EL (cell line): Measurements from ENCODE around the gene FBLN1.

Source experiments
- DNase-seq: peaks from one replicate; pipeline ENCODE4 v3.0.0-alpha.2; 2016

Gene FBLN1

DNA sequence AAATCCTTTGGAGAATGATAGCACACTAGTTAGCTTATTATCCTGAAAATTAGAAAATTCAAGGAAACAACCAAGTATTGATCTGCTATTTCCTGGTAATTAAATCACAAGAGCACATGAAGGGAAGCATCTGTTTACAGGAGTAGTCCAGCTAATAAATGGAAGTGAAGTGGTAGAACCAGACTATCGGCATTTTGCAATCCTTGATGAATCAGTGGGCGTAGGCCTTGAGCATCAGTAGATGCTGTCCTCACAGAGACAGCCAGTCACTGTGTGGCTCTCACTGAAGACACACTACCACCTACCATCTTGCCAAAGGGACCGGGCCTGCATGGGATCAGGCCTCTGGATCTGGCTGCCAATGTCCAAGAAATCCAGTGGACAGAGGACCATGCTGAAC, 69.8 kb downstream of the FBLN1 start:
- DNase-seq = no peak

DNA sequence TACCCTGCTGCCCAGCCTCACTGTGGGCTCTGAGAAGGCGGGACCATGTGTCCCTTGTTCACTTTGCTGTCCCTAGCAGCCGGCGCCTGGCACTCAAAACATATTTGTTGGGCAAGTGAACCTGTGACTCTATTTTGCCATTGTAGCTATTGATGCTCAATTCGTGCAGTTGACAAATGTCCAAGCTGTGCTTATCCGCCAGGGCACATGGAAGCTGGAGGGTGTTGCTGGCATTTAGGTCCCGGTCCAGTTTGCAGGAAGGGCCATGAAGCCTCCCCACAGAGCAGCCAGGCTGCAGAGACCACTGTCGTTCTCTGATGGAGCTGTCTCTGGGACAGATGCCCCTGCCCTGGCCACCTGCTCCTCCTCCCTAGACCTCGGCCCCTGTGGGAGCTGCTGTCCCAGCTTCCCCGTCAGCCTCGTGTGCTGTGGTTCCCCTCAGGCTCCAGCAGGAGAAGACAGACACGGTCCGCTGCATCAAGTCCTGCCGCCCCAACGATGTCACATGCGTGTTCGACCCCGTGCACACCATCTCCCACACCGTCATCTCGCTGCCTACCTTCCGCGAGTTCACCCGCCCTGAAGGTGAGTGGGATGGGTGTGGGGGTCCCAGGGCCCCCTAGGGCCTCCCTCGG, 71.5 kb downstream of the FBLN1 start:
- DNase-seq = no peak

DNA sequence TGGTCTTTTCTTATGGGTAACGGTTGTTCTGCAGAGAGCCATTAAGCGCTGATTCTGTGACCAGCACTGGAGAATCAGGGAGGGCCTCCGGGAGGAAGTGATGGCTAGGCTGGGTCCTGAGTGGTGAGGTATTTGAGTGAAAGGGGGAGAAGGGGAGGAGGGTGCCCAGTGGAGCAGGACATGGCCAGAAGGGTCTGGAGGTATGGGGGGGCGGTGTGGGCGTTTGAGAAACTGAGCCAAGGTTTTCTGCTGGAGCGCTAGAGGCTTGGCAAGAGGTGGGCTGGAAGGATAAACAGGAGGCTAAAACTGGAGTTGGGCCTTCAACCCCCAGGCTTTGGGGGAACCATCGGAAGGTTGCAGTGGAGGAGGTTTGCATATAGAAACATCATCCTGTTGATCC, 72.5 kb downstream of the FBLN1 start:
- no peak for DNase-seq

DNA sequence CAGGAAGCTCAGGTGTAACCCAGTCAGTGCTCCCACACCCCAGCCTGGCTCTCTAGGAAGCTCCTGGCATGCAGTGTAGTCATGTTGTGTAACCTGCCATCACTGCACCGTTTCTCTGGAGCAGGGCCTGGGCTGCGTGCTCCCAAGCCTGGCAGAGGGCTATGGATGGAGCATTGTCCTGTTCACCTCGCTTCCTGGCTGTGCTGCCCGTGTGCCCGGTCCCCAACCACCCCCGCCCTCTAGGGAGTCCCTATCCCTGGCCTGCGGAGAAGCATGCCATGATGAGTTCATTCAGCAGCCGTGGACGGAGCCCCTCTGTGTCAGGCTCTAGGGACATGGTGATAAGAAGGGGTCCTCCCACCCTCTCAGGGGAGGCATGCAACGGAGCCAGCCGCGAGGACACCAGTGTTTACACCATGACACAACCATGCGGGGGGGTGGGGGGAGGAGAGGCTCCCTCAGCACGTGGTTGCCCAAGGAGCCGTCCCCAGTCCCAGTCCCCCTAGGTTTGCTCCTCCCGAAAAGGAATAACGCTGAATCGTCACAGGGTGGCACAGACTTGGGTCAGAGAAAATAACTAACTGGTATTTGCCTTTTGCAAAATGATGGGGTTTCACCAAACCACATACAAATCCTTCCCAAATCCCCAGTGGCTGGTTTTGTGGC, 73.1 kb downstream of the FBLN1 start:
- DNase-seq = no peak

DNA sequence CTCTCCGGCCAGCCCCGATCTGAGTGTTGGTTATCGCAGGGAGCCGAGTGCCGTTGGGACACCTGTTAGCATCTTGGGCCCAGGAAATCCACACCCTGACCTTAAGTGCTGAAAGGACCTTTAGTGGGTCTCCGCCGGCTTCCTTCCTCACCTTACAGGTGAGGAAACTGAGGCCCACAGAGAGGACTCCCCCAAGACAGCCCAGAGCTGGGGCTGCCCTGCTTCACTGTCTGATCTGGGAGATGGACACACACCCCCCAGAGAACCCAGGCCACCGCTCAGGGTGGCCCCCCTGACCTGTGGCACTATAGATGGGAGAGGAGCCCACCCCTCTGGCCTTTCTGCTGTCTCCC, 73.6 kb downstream of the FBLN1 start:
- DNase-seq = no peak

DNA sequence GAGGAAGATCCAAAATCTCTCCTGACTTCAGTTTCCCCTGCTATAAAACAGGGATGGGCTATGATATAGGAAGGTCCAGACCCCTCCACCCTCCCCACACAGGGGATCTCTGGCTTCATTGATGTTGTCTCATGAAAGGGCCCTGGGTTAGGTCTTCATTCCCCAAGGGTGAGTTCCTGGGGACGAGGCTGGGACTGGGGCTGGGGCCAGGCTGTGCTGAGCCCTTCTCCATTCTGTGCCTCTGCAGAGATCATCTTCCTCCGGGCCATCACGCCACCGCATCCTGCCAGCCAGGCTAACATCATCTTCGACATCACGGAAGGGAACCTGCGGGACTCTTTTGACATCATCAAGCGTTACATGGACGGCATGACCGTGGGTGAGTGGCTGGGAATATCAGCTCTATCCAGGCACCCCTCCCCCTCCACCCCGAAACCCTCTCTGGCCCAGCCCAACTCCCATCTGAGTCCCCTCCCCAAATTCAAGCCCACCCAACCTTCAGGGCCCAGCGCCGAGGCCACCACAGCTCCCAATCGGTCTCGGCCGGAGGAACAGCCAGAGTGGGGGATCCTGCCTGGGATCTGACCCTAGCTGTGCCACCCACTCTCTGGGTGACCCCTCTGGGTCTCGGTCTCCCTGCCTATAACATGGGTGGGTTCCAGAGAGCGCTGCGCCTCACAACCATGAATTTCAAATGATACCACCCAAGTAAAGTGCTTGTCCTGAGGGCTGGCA, 74.2 kb downstream of the FBLN1 start:
- DNase-seq = no peak

DNA sequence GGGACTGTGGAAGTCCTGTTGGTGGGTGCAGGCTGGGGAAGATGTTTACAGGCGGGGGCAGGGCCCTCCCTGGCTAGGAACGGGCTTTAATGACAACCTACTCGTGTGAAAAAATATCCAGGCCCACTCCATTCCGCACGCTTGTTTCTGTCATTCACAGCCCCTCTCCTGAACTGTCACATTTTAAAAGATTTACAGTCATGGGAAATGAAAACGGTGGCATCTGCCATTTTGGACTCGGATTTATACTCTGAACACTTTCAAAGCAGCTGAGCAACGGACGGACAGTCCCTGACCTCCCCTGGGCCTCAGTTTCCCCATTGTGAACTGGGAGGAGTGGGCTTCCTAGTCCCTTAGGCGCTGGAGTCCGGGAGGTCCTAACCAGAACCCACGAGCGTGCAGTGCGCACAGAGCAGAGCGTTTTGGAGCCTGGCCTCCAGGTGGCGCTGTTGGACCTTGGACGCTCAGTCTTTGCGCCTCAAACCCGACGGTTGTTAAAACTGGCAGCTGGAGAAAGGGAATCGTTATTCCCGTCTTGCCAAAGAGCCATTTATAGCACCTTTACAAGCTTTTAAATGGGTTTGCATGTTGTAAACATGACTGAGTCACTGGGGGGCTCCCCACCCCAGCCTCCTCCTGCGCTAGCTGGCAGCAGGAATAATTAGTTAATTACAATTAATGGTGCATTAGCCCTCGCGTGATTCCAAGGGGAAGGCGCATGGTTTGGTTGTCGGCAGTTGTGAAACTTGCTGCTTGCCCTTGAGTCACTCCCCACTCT, 75.3 kb downstream of the FBLN1 start:
- DNase-seq = peak; percentile 76

DNA sequence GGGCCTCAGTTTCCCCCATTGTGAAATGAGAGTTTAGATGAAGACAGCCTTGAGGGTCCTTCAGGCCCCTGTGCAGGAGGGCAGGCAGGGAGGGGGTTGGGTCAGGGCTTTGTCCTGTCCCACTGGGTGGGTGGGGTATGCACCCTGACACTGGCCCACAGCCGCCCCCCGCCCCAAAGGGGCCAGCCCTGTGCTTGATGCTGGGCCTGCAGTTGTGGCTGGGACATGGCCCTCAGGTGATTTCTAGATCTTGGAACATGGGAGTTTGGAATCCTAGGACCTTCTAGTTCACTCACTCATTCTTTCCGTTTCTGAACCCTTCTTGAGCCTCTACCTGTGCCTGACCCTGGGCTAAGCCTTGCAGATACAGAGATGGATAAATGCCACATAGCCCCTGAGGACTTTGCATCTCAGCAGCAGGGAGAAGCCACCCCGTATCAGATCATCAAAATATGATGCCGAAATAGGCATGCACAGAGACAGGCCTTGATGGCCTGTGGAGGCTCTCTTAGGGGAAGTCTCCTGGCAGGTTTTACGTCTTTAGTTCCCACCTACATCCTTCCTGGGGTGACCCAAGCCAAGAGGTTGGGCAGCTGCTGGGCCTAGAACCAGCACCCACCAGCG, 76.0 kb downstream of the FBLN1 start:
- DNase-seq = no peak

DNA sequence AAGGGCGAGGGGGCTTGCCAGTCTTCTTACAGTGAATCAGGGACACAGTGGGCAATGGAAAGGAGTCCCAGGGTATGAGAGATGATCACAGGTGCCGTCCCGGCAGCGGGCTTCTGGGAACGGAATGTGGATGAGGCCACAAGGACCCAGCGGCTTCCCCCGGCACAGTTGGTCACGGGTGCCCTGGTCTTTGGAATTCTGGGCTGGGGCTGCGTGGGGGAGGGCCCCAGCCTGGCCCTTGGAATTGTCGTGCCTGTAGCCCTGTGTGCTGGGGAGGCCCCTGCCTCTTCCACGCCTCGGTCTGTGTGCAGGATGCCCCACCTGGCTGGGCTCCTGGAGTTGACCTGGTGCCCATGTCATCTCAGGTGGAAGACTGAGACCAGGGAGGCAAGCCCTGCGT, 76.6 kb downstream of the FBLN1 start:
- DNase-seq = no peak

DNA sequence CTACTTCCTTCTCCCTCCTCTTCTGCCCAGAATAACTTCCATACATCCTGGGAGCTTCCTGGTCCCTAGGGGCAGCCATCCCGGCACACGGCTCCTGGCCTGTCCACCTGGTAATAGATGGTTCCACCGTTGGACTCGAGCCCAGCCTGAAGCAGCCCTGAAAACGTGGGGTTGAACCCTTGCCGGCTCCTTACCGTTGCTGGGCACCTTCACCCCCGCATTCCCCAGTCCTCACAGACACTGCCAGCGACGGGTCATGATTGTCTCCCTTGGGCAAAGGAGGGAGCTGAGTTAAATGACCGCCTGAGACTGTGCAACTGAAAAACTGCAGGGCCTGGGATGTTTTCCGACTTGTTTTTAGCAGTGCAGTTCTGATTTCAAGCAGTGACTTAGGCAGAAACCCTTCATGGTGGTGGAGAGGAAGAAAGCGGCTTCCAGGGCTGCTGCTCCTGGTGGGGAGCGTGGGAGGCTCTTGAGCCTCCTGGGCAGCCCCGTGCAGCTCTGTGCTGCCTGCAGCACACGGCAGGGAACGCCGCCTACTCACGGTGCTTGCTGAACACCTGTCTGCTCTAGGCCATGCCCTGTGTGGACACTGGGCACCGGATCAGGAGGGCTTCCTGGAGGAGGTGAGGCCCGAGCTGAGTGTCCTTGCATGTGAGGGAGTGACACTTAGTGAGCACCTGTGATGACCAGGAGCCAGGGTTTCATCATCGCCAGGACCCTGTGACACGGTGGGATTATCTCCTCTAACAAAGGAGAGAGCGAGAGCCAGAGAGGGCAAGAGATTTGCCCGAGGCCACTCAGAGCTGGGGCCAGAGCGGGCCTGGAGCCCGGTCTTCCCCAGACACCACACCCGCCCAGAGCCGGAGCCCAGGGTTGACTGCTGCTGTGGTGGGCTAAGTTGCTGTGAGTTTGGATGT, 77.4 kb downstream of the FBLN1 start:
- DNase-seq = no peak

DNA sequence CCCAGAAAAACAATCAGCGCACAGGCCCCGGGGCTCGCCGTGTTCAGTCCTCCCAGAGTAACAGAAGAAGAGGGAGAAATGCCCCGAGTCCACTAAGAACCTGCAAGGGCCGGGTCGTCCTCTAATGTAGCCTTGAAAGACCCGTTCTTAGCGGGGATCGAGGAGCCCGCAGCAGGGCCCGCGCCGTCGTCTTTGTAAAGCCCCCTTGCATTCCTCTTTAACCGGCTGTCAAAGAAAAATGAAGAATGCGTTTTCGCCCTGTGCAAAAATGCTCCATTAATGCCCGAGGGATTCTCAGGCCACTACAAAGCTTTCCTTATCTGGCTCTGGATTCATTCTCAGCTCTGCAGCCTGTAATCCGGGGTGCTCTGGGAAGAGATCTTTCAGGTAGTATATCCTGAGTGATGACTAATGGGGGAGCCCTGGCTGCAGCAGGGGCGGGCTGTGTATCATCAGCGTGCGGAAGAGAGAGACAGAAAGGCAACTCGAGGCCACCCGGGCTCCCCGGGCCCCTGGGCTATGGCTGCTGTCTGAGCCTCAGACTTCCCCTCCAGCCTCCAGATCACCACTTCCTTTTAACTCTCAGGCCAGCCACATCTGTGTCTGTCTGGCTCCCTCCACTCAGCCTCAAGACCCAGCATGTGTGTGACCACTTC, 78.2 kb downstream of the FBLN1 start:
- no peak for DNase-seq

DNA sequence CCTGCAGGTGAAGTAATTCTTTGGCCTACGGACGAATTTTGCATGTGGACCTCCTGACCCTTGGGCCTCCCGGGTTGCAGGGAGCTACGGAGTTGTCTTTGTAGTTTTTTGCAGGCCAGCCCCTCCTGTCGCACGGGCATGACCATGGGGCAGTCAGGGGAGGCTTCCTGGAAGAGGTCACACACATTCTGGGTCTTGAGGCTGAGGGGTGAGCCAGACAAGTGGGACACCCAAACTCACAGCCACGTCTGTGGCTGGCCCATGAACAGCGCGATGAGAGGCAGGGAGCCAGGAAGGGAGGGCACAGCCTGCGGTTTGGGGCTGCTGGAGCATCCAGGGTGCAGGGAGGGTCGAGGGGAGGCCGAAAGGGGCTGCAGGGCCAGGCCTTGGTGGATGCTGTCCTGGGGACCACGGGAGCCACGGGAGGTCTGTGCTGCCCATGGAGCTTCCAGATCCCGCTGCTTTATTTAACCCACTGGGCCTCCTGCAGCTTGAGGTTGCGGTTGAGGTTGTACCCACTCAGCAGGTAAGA, 78.9 kb downstream of the FBLN1 start:
- DNase-seq = no peak

DNA sequence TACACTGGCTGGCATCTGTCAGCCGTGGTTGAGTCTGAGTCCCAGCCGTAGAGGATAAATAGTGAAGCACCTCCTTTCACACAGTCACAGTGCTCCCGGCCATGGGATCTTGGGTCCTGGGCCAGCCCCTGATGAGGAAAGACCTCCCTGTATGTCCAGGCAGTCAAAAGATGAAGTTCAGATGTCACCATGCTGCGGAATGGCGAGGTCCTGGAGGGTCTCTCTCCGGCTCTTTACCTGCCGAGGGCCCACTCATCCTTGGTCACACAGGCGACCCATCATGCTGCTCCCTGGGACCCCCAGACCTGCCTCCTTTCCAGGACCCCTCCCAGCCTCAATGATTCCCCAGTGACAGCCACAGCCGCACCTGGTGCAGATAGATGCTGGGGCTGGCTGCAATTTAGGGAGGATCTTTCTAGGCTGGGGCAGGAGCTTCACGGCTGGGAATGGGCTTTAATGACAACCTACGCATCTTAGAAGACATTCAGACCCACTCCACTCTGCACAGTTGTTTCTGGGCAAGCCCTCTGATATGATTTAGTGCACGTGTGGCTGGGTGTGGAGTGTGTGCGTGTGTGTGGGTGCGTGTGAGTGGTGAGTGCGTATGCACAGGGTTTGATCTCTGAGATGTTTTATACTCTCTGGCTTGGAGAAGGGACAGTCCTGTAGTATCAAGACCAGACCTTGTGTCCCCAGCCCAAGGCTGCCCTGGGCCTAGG, 79.7 kb downstream of the FBLN1 start:
- DNase-seq = no peak

DNA sequence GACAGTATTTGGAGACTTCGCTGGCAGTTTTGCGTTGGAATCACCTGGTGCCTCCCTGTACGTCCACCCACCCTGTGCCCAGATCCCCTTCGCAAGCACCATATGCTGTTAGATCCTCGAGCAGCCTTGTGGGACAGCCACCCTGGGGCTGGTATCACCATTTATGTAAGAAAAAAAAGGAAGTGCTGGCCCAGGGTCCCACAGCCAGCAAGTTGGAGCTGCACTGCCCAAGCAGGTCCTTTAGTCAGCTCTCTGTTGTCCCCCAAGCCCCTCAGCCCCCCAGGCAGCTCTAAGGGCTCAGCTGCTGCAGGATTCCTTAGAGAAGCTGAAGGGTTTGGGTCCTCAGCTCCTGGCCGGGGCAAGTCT, 80.3 kb downstream of the FBLN1 start:
- no peak for DNase-seq

DNA sequence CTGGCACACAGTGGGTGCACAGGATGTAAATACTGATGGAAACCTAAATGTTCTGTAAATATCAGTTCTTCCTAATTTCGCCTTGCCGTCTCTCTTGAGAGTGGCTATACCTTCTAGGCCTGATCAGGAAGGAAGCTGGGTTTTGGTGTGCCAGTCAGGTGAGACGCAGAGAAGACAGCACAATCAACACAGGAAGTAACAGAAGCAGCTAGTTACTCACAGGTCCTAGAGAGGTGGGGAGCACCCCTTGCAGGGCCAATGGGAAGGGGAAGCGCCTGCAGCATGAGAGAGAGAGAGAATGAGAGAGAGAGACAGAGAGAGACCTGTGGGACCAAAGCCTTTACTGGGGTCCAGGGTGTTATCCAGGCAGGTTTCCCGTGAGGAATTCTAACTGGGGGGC, 80.8 kb downstream of the FBLN1 start:
- DNase-seq = no peak

DNA sequence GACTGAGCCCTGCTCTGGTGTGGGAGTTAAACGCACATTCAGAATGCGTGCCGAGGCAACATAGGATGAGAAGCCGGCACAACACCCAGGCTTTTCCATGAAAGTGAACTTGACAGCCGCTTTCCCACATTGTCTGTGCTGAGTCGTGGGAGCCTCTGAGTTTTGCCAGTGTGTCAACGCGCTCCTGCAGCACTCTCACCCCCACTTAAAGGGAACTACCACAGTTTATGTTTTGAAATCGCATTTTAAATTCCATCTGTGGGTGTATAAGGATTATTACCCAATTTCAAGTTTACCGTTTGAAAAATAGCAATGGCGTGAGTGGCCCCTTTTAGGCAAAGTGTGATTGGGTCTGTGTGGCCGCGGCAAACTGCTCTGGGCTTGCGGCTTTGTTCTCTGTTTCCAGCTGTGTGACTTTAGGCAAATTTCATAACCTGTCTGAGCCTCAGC, 81.5 kb downstream of the FBLN1 start:
- peak; percentile 62 for DNase-seq

DNA sequence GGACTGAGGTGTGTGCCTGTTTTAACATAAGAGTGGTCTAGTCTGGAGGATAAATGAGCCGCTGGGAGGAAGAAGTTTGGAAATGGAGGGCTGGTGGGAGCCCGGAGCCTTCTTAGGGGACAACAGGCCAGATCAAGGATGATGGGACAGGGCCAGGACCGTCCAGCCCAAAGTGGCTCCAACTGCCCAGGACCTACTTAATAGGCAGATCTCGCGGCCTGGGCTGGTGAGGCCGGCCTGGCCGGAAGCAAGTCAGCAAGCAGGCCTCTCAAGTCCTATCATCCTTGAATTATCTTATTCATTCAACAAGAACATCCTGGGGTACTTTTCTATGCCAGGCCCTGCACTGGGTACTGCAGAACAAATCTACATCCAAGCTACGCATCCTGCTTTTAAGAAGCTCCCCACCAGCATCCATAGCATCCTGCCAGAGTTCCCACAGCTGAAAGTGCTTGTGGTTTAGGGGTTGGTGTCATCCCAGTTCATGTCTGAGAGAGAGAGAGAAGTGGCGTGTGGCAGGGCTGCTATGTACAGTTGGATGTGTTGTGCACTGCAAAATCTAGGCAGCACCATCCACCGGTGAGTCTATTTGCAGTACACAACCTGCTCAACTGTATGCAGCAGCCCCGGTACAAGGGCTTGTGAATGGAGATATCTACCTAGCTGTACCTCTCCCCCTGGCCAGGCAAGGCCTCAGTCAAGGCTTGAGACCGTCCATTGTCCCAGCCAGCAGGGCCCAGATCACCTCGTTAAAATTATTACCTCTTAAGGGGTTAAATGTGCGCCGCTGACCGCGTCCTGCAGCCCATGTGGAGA, 82.1 kb downstream of the FBLN1 start:
- peak; percentile 33 for DNase-seq

DNA sequence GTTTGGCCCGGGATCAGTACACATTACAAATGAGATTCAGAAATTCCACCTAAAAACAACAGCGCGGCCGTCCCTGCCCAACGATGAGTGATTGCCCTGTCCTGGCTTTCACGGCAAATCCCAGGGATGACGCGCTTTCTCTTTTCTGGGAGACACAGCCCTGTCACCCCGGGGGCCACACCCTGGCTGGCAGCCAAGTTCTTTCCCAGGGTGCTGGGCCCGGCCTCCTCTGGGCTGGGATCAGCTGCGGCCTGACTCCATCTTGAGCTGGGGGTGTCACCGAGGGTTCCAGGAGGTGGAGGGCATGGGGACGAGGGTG, 82.7 kb downstream of the FBLN1 start:
- peak; percentile 70 for DNase-seq

DNA sequence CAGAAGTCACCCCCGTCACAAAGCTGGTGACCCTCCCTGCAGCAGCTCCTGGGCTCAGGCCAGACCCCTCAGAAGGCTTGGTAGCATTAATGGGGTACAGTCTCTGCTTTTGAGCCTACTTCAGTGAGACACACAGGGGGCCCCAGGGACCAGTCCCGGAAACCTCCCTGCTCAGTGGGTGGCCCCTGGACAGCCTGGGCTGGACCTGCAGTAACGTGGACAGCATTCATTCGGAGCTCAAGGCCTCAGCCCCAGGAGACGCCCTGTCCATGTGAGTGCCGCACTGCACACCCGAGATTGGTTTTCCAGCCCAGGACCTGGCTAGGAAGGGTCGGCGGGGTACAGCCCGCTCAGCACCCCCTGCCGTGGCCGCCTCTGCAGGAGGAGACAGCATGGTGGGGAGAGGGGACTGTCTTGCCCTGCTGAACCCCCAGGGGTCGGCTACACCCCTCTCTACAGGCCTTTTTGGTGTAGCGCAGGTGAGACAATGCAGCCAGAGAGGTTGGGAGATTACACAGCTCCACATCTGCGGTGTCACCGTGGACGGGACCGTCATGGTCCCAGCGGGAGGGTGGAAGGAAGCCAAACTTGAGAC, 83.4 kb downstream of the FBLN1 start:
- DNase-seq = no peak
